Measurements from ENCODE around the gene C12orf57.

C12orf57 gene

DNA sequence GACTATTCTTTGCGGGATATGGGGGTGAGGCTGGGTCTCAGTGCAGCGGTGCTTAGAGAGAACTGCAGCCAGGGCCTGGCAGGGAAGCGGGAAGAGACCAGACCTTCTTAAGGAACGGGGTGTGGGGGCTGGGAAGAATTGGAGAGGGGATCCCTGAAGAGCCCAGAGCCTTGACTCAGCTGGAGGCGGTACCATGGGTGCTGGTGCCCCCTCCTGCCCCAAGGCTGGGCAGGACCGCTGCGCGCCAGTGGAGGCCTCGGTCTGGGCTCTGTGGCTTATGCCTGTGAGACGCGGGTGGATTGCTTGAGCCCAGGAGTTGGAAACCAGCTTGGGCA, 1.5 kb upstream of the C12orf57 start:
- H3K27ac ChIP-seq (replicated peaks) = no peak overlapping the region

GRCh38 chr12:6943389-6943721, 467 bp upstream of the C12orf57 start:
- Histone ChIP-seq H3K27ac (replicated peaks) (peak overlapping the region; percentile 98), H3K4me3 (replicated peaks; ENCODE audit: insufficient read depth, low read length) (no peak overlapping the region), H3K27me3 (ENCODE audit: insufficient read depth, poor library complexity, severe bottlenecking) (no peaks in the 10 kb centered on the region)
- TF ChIP-seq GABPA (IDR thresholded peaks at IDR 0.05; ENCODE audit: low read depth) (no peak), POLR2AphosphoS5 (IDR thresholded peaks at IDR 0.05; ENCODE audit: low read depth) (no peak), SPI1 (IDR thresholded peaks at IDR 0.05; ENCODE audit: borderline replicate concordance, low read depth) (no peak), REST (IDR thresholded peaks at IDR 0.05; ENCODE audit: insufficient replicate concordance, low read depth) (no peak)
- TF ChIP-seq, protein P1, sequence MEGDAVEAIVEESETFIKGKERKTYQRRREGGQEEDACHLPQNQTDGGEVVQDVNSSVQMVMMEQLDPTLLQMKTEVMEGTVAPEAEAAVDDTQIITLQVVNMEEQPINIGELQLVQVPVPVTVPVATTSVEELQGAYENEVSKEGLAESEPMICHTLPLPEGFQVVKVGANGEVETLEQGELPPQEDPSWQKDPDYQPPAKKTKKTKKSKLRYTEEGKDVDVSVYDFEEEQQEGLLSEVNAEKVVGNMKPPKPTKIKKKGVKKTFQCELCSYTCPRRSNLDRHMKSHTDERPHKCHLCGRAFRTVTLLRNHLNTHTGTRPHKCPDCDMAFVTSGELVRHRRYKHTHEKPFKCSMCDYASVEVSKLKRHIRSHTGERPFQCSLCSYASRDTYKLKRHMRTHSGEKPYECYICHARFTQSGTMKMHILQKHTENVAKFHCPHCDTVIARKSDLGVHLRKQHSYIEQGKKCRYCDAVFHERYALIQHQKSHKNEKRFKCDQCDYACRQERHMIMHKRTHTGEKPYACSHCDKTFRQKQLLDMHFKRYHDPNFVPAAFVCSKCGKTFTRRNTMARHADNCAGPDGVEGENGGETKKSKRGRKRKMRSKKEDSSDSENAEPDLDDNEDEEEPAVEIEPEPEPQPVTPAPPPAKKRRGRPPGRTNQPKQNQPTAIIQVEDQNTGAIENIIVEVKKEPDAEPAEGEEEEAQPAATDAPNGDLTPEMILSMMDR (IDR thresholded peaks at IDR 0.05; ENCODE audit: insufficient read depth, low read length) = no peak
- DNase-seq (ENCODE audit: low read depth in 1 of 2, low spot score in 1 of 2) = peak; percentile 51 to 85

More for the DNA sequence above, 1.5 kb upstream of the C12orf57 start:
- Histone ChIP-seq H3K4me3 (replicated peaks; ENCODE audit: insufficient read depth, low read length) (no peak overlapping the region), H3K27me3 (ENCODE audit: insufficient read depth, poor library complexity, severe bottlenecking) (no peaks in the 10 kb centered on the region)
- TF ChIP-seq, protein P1 (IDR thresholded peaks at IDR 0.05; ENCODE audit: insufficient read depth, low read length) = no peak
- TF ChIP-seq POLR2AphosphoS5 (IDR thresholded peaks at IDR 0.05; ENCODE audit: low read depth) (no peak; the same call in 1 of the 2 replicates), GABPA (IDR thresholded peaks at IDR 0.05; ENCODE audit: low read depth) (no peak), REST (IDR thresholded peaks at IDR 0.05; ENCODE audit: insufficient replicate concordance, low read depth) (no peak), SPI1 (IDR thresholded peaks at IDR 0.05; ENCODE audit: borderline replicate concordance, low read depth) (no peak)
- DNase-seq (ENCODE audit: low read depth in 1 of 2, low spot score in 1 of 2) = no peak

GRCh38 chr12:6944381-6945186, 762 bp downstream of the C12orf57 start:
- H3K4me3 ChIP-seq (replicated peaks; ENCODE audit: insufficient read depth, low read length) = peak overlapping the region; percentile 54
- TF ChIP-seq REST (IDR thresholded peaks at IDR 0.05; ENCODE audit: insufficient replicate concordance, low read depth) (no peak), SPI1 (IDR thresholded peaks at IDR 0.05; ENCODE audit: borderline replicate concordance, low read depth) (no peak), GABPA (IDR thresholded peaks at IDR 0.05; ENCODE audit: low read depth) (0 out of 2 replicates have a peak, but pooled peaks have one; percentile 11)
- TF ChIP-seq, protein P1 (IDR thresholded peaks at IDR 0.05; ENCODE audit: insufficient read depth, low read length) = peak; percentile 93
- peak; percentile 81 to 93 for DNase-seq (ENCODE audit: low read depth in 1 of 2, low spot score in 1 of 2)
- H3K27ac ChIP-seq (replicated peaks) = peak overlapping the region; percentile 98
- H3K27me3 ChIP-seq (ENCODE audit: insufficient read depth, poor library complexity, severe bottlenecking) = no peaks in the 10 kb centered on the region
